ENCODE results near the gene EXOSC2.

The EXOSC2 gene

GRCh38 chr9:130740218-130741023 is 46.8 kb downstream of the EXOSC2 start:
- DNase-seq, result no peak

DNA sequence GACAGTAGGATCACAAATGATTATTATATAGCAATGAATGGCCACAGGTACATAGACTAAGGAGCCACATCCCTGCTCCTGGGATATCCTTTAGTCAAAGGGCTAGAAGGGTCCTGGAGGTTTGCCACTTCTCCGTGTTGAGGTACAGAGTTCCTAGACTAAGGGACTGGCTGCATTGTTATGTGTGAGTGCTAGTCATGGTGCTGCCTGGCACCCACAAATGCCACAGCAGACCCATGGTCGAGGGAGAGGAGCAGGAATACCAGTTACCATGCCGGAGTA is 47.4 kb downstream of the EXOSC2 start:
- no peak for DNase-seq

GRCh38 chr9:130741831-130742449 is 48.4 kb downstream of the EXOSC2 start:
- DNase-seq, result no peak

DNA sequence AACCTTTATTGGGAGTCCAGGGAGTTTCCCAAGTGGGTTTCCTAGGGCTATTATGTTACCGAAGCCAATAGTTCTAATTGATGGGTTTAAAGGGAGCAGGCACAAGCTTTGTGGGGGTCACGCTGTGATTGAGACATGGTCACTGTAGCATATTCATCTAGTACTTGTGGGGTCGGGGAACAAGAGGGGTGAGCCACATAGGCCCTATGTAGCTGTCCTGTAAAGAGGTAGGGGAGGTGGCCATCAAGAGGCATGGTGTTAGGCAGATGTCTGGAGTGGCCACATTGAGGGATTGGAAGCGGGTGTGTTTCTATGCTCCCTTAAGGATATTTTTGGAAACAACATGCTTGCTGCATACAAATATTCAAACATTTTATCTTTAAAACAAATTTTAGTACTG is 50.1 kb downstream of the EXOSC2 start:
- no peak for DNase-seq

- DNase-seq, result no peak
These were observed 51.7 kb downstream of the EXOSC2 start for GRCh38 chr9:130745210-130745800.

DNA sequence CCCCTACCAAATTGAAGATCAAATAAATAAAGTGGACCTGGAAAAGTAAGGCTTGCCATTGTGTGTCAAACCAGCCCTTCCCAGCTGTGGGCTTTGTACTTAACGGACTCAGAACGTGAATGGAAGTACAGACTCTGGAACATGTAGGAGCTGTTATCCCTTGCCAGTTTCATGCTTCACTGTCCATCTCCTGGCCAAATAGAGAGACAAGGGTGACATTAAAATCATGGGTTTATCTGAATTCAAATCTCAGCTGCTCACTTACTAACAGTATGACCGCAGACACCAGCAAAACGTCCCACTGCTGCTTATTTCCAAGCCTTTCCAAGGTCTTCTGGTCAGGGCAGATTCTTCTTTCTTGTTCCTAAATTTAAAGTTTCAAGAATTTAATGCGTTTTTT is 52.2 kb downstream of the EXOSC2 start:
- no peak for DNase-seq

DNA sequence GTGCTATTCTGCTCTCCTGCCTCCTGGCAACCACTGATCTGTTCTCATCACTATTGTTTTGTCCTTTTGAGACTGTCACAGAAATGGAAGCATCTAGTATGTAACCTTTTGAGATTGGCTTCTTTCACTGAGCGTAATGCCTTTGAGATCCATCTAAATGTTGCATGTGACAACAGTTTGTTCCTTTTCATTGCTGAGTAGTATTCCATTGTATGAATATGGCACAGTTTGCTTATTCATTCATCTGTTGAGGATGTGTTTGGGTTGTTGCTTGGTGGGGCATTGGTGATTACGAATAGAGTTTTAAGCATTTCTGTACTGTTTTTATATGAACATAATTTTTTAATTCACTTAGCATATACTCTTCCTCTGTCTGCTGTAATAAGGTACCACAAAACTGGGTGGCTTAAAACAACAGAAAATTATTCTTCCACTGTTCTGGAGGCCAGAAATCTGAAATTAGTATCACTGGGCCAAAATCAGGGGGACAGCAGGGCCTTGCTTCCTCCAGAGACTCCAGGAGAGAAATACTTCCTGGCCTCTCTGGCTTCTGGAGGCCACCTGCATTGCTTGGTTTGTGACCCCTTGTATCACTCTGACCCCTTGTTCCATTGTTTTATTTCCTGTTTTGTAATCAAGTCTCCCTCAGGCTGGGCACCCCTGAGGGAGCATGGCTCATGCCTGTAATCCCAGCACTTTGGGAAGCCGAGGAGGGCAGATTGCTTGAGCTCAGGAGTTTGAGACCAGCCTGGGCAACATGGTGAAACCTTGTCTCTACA is 53.0 kb downstream of the EXOSC2 start:
- DNase-seq, result no peak

GRCh38 chr9:130751631-130752355 is 58.2 kb downstream of the EXOSC2 start:
- DNase-seq, result peak; percentile 85

Data from NCI-H82 (cell line).